Measurements from ENCODE around the gene STX19. TPM values are rescaled to one million over a fixed set of nuclear protein-coding genes. Genes with fewer than 3 reads are reported as not detected.

The STX19 gene
- total and polyA plus RNA-seq, 2 of the 13 experiments (the other 11 are each of a cell fraction or from before 2014, with no cell fraction given), result not detected

- DNase-seq (ENCODE audit: low spot score) (no peak), FAIRE-seq (no peak), ATAC-seq (no peak)
- H2AFZ ChIP-seq (ENCODE audit: low read length), result no peak overlapping the region
- in situ Hi-C loops (cut with HindIII; ENCODE audit: extremely low pct_ligation_motif_present, low pct_unique_long_range_greater_than_20kb) (no loop called here), intact Hi-C loops (cut with micrococcal nuclease; ENCODE audit: unreplicated experiment) (no loop called here)
- ChIA-PET CTCF (ENCODE audit: low intra/inter-chr PET ratio, low total read pairs) (no interaction called here), POLR2A (no interaction called here)
- BruUV-seq (replicated peaks), result no TSS peak
- no peaks in the 10 kb centered on the region for H3K27me3 ChIP-seq (ENCODE audit: control insufficient read depth in 1 of 2, insufficient read depth in 2 of 2, low read length in 2 of 2)
- no peak overlapping the region for H3K27ac ChIP-seq (ENCODE audit: extremely low read length, insufficient read depth, low read length)
- H4K20me1 ChIP-seq (ENCODE audit: insufficient read depth, low read length), result no peaks in the 10 kb centered on the region
- 91% methylated on average over 3 of the region's 3 CpGs for WGBS (ENCODE audit: low lambda C conversion rate)
- H3K4me2 ChIP-seq (ENCODE audit: low read depth, low read length), result no peak overlapping the region
- no peak overlapping the region for H3K4me3 ChIP-seq (replicated peaks in 1 of 3; ENCODE audit: insufficient read depth in 1 of 3, low read depth in 2 of 3, low read length in 3 of 3)
- no peaks in the 10 kb centered on the region for H3K4me1 ChIP-seq (ENCODE audit: insufficient read depth, low read length)
- no peaks in the 10 kb centered on the region for H3K79me2 ChIP-seq (ENCODE audit: insufficient read depth, low read length)
- no peaks in the 10 kb centered on the region for H3K9me3 ChIP-seq (ENCODE audit: low read length)
- H3K9ac ChIP-seq (ENCODE audit: insufficient read depth, low read depth, low read length), result no peak overlapping the region
- H3K36me3 ChIP-seq (replicated peaks in 1 of 2; ENCODE audit: control insufficient read depth in 1 of 2, insufficient read depth in 2 of 2, low read length in 2 of 2), result no peaks in the 10 kb centered on the region; a peak in 1 of 5 replicates
- TF ChIP-seq CENPT (CRISPR knock-in tag; IDR thresholded peaks at IDR 0.05; ENCODE audit: low read depth) (no peak), ZSCAN29 (CRISPR knock-in tag; conservative IDR thresholded peaks at IDR 0.05) (no peak), KLF13 (CRISPR knock-in tag; IDR thresholded peaks at IDR 0.05) (no peak), ARID3A (IDR thresholded peaks at IDR 0.05; ENCODE audit: low read depth, low read length) (no peak), ZNF775 (CRISPR knock-in tag; IDR thresholded peaks at IDR 0.05; ENCODE audit: borderline replicate concordance) (no peak), STAT5B (CRISPR knock-in tag; IDR thresholded peaks at IDR 0.05) (no peak), HCFC1 (IDR thresholded peaks at IDR 0.05; ENCODE audit: low read depth, low read length) (no peak), JDP2 (CRISPR knock-in tag; IDR thresholded peaks at IDR 0.05; ENCODE audit: borderline replicate concordance) (no peak)
Observed at GRCh38 chr3:93992207-93992606, 36.2 kb downstream of the STX19 start.

- no peak overlapping the region for H3K27ac ChIP-seq (ENCODE audit: extremely low read length, insufficient read depth, low read length)
- no peak for FAIRE-seq
- TF ChIP-seq ARID4A (CRISPR knock-in tag; IDR thresholded peaks at IDR 0.05; ENCODE audit: borderline replicate concordance) (no peak), RBAK (CRISPR knock-in tag; IDR thresholded peaks at IDR 0.05) (no peak), IKZF4 (CRISPR knock-in tag; IDR thresholded peaks at IDR 0.05; ENCODE audit: borderline replicate concordance, low read depth, not compliant biosample characterization) (no peak), NRL (CRISPR knock-in tag; IDR thresholded peaks at IDR 0.05; ENCODE audit: borderline replicate concordance) (no peak), ARNT2 (CRISPR knock-in tag; IDR thresholded peaks at IDR 0.05; ENCODE audit: low read depth) (no peak)
Observed at GRCh38 chr3:93991631-93992030, 36.8 kb downstream of the STX19 start.

More at GRCh38 chr3:93991631-93992030, 36.8 kb downstream of the STX19 start:
- no peak overlapping the region for H3K4me2 ChIP-seq (ENCODE audit: low read depth, low read length)
- ATAC-seq (no peak), DNase-seq (ENCODE audit: low spot score) (no peak)
- H3K36me3 ChIP-seq (replicated peaks in 1 of 2; ENCODE audit: control insufficient read depth in 1 of 2, insufficient read depth in 2 of 2, low read length in 2 of 2), result no peaks in the 10 kb centered on the region; a peak in 1 of 5 replicates
- BruUV-seq (replicated peaks), result no TSS peak
- H3K9me3 ChIP-seq (ENCODE audit: low read length), result no peaks in the 10 kb centered on the region
- H3K79me2 ChIP-seq (ENCODE audit: insufficient read depth, low read length), result no peaks in the 10 kb centered on the region
- no peak overlapping the region for H3K4me3 ChIP-seq (replicated peaks in 1 of 3; ENCODE audit: insufficient read depth in 1 of 3, low read depth in 2 of 3, low read length in 3 of 3)
- no peaks in the 10 kb centered on the region for H3K4me1 ChIP-seq (ENCODE audit: insufficient read depth, low read length)
- no peak overlapping the region for H2AFZ ChIP-seq (ENCODE audit: low read length)
- CTCF ChIA-PET (ENCODE audit: low intra/inter-chr PET ratio, low total read pairs), result no interaction called here
- POLR2A ChIA-PET, result no interaction called here
- intact Hi-C loops (cut with micrococcal nuclease; ENCODE audit: unreplicated experiment) (no loop called here), in situ Hi-C loops (cut with HindIII; ENCODE audit: extremely low pct_ligation_motif_present, low pct_unique_long_range_greater_than_20kb) (no loop called here)
- H4K20me1 ChIP-seq (ENCODE audit: insufficient read depth, low read length), result no peaks in the 10 kb centered on the region
- WGBS (ENCODE audit: low lambda C conversion rate), result 93% methylated on average over 2 of the region's 2 CpGs
- H3K27me3 ChIP-seq (ENCODE audit: control insufficient read depth in 1 of 2, insufficient read depth in 2 of 2, low read length in 2 of 2), result no peaks in the 10 kb centered on the region
- H3K9ac ChIP-seq (ENCODE audit: insufficient read depth, low read depth, low read length), result no peak overlapping the region
